ENCODE results near the gene E4F1. TPM values are rescaled to one million over a fixed set of nuclear protein-coding genes. Genes with fewer than 3 reads are reported as not detected.

E4F1 gene
- total and polyA plus RNA-seq, 2 donors (not counting 1 experiment from before 2014, with no cell fraction given) = 6.7 to 31.2 TPM

Other genes with a start within 250 kb of the E4F1 start
- under 0.01 TPM in 1 of 2 replicates, not detected in the other for gene NOXO1, start 242.1 kb upstream of the E4F1 start, total RNA-seq
- gene NOXO1, start 242.1 kb upstream of the E4F1 start, polyA plus RNA-seq = 0.03 TPM in 2 replicates
- 13.1 and 13.2 TPM in 2 replicates for gene GFER, start 239.4 kb upstream of the E4F1 start, total RNA-seq
- gene GFER, start 239.4 kb upstream of the E4F1 start, polyA plus RNA-seq = 7.5 and 12.5 TPM in 2 replicates
- gene SYNGR3, start 233.6 kb upstream of the E4F1 start, total RNA-seq = 1.5 and 1.8 TPM in 2 replicates
- 1.8 and 6.0 TPM in 2 replicates for gene SYNGR3, start 233.6 kb upstream of the E4F1 start, polyA plus RNA-seq
- gene ZNF598, start 213.8 kb upstream of the E4F1 start, total RNA-seq = 10.8 and 18.8 TPM in 2 replicates
- 11.6 and 18.7 TPM in 2 replicates for gene ZNF598, start 213.8 kb upstream of the E4F1 start, polyA plus RNA-seq
- 0.26 and 0.99 TPM in 2 replicates for gene NPW, start 203.8 kb upstream of the E4F1 start, total RNA-seq
- 0.06 and 0.20 TPM in 2 replicates for gene NPW, start 203.8 kb upstream of the E4F1 start, polyA plus RNA-seq
- 16.9 and 21.5 TPM in 2 replicates for gene NHERF2, start 196.7 kb upstream of the E4F1 start, total RNA-seq
- 30.7 and 38.0 TPM in 2 replicates for gene NHERF2, start 196.7 kb upstream of the E4F1 start, polyA plus RNA-seq
- 34.7 and 44.4 TPM in 2 replicates for gene NTHL1, start 175.8 kb upstream of the E4F1 start, total RNA-seq
- gene NTHL1, start 175.8 kb upstream of the E4F1 start, polyA plus RNA-seq = 8.4 and 9.2 TPM in 2 replicates
- 35.7 and 46.6 TPM in 2 replicates for gene TSC2, start 175.6 kb upstream of the E4F1 start, total RNA-seq
- gene TSC2, start 175.6 kb upstream of the E4F1 start, polyA plus RNA-seq = 24.5 and 39.6 TPM in 2 replicates
- gene PKD1, start 87.7 kb upstream of the E4F1 start, total RNA-seq = 120 and 199 TPM in 2 replicates
- gene PKD1, start 87.7 kb upstream of the E4F1 start, polyA plus RNA-seq = 15.2 and 16.3 TPM in 2 replicates
- 0.51 and 2.0 TPM in 2 replicates for gene RAB26, start 75.0 kb upstream of the E4F1 start, total RNA-seq
- 0.43 and 1.3 TPM in 2 replicates for gene RAB26, start 75.0 kb upstream of the E4F1 start, polyA plus RNA-seq
- 52.1 and 60.3 TPM in 2 replicates for gene TRAF7, start 67.8 kb upstream of the E4F1 start, total RNA-seq
- gene TRAF7, start 67.8 kb upstream of the E4F1 start, polyA plus RNA-seq = 38.7 and 44.4 TPM in 2 replicates
- 0.17 and 0.26 TPM in 2 replicates for gene CASKIN1, start 27.0 kb upstream of the E4F1 start, total RNA-seq
- gene CASKIN1, start 27.0 kb upstream of the E4F1 start, polyA plus RNA-seq = 0.01 TPM in 1 of 2 replicates, not detected in the other
- gene MLST8, start 18.1 kb upstream of the E4F1 start, total RNA-seq = 16.8 and 22.3 TPM in 2 replicates
- gene MLST8, start 18.1 kb upstream of the E4F1 start, polyA plus RNA-seq = 30.9 and 58.0 TPM in 2 replicates
- gene BRICD5, start 12.7 kb upstream of the E4F1 start, total RNA-seq = 1.3 and 1.5 TPM in 2 replicates
- 0.23 and 0.33 TPM in 2 replicates for gene BRICD5, start 12.7 kb upstream of the E4F1 start, polyA plus RNA-seq
- gene PGP, start 8.8 kb upstream of the E4F1 start, total RNA-seq = 5.6 and 9.6 TPM in 2 replicates
- gene PGP, start 8.8 kb upstream of the E4F1 start, polyA plus RNA-seq = 4.2 and 6.5 TPM in 2 replicates
- 0.77 and 0.99 TPM in 2 replicates for gene DNASE1L2, start 12.9 kb downstream of the E4F1 start, total RNA-seq
- gene DNASE1L2, start 12.9 kb downstream of the E4F1 start, polyA plus RNA-seq = 0.34 and 0.40 TPM in 2 replicates
- gene ECI1, start 28.0 kb downstream of the E4F1 start, total RNA-seq = 35.8 and 40.3 TPM in 2 replicates
- 18.6 and 18.8 TPM in 2 replicates for gene ECI1, start 28.0 kb downstream of the E4F1 start, polyA plus RNA-seq
- 38.1 and 44.9 TPM in 2 replicates for gene RNPS1, start 44.5 kb downstream of the E4F1 start, total RNA-seq
- 115 and 194 TPM in 2 replicates for gene RNPS1, start 44.5 kb downstream of the E4F1 start, polyA plus RNA-seq
- gene ABCA3, start 117.1 kb downstream of the E4F1 start, total RNA-seq = 1.5 and 6.1 TPM in 2 replicates
- gene ABCA3, start 117.1 kb downstream of the E4F1 start, polyA plus RNA-seq = 1.7 and 3.2 TPM in 2 replicates
- gene CCNF, start 205.9 kb downstream of the E4F1 start, total RNA-seq = 3.6 and 7.3 TPM in 2 replicates
- gene CCNF, start 205.9 kb downstream of the E4F1 start, polyA plus RNA-seq = 3.8 and 11.8 TPM in 2 replicates
- gene TEDC2, start 236.5 kb downstream of the E4F1 start, total RNA-seq = 1.0 and 1.7 TPM in 2 replicates
- 1.2 and 2.7 TPM in 2 replicates for gene TEDC2, start 236.5 kb downstream of the E4F1 start, polyA plus RNA-seq
- gene NTN3, start 247.7 kb downstream of the E4F1 start, total RNA-seq = 1.3 and 2.1 TPM in 2 replicates
- gene NTN3, start 247.7 kb downstream of the E4F1 start, polyA plus RNA-seq = 0.08 TPM in 2 replicates

Data from fibroblast of lung (primary cell).